Transverse colon (tissue), 3 donors: ENCODE measurements around the gene GARIN3.
"Not testable (repeated sequence)": the region's sequence is repeated elsewhere in the genome, so short reads cannot be mapped to it uniquely, and the experiment has no call there.

ENCODE experiments used
- EP300 ChIP-seq: sonication (generic); formaldehyde crosslinking; IDR thresholded peaks from one replicate; pipeline ENCODE4 v1.6.1; 2017; ENCODE audit warnings: antibody characterized with exemption, low read depth
- POLR2A ChIP-seq: fragments of 450-650 bp; IDR thresholded peaks from one replicate; pipeline ENCODE4 v1.6.1; 2016; ENCODE audit warnings: antibody characterized with exemption, mild to moderate bottlenecking, moderate library complexity
- TF ChIP-seq, protein P1 (sequence below), 5 experiments: fragments of 200-600 bp in 3 of 5; fragments of 450-650 bp in 2 of 5; sonication (generic) in 3 of 5; IDR thresholded peaks; 1 replicate in 2 of 5; 2 replicates in 3 of 5; pipeline ENCODE4 v1.5.1; 2016 to 2017; ENCODE audit warnings: antibody characterized with exemption in 5 of 5, inconsistent platforms in 3 of 5, mild to moderate bottlenecking in 2 of 5, moderate library complexity in 1 of 5

DNA sequence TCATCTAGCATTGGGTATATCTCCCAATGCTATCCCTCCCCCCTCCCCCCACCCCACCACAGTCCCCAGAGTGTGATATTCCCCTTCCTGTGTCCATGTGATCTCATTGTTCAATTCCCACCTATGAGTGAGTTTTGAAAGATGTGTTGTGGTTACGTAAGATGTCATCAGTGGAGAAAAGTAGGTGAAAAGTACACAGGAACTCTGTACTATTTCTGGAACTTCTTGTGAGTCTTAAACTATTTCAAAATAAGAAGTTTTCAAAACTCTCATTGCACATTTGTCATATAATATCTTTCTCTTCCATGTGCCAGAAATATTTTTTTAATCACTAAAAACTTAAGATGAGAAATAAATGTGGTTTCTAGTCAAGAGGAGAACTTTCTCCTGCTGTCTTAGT lies 44.6 kb upstream of the GARIN3 start:
- TF ChIP-seq, protein P1, sequence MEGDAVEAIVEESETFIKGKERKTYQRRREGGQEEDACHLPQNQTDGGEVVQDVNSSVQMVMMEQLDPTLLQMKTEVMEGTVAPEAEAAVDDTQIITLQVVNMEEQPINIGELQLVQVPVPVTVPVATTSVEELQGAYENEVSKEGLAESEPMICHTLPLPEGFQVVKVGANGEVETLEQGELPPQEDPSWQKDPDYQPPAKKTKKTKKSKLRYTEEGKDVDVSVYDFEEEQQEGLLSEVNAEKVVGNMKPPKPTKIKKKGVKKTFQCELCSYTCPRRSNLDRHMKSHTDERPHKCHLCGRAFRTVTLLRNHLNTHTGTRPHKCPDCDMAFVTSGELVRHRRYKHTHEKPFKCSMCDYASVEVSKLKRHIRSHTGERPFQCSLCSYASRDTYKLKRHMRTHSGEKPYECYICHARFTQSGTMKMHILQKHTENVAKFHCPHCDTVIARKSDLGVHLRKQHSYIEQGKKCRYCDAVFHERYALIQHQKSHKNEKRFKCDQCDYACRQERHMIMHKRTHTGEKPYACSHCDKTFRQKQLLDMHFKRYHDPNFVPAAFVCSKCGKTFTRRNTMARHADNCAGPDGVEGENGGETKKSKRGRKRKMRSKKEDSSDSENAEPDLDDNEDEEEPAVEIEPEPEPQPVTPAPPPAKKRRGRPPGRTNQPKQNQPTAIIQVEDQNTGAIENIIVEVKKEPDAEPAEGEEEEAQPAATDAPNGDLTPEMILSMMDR (IDR thresholded peaks at IDR 0.05), result not testable (repeated sequence)
- TF ChIP-seq EP300, POLR2A: not testable (repeated sequence)
